ENCODE results near the gene DSCAML1.

DSCAML1 gene

GRCh38 chr11:117654281-117655255 lies 142.4 kb downstream of the DSCAML1 start:
- no peak for DNase-seq

- DNase-seq: no peak
Measured at GRCh38 chr11:117652521-117652920, 144.5 kb downstream of the DSCAML1 start.

- no peak for DNase-seq
Measured at GRCh38 chr11:117649296-117650055, 147.5 kb downstream of the DSCAML1 start.

- DNase-seq: no peak
Measured at GRCh38 chr11:117647872-117648271, 149.1 kb downstream of the DSCAML1 start.

- no peak for DNase-seq
Measured at GRCh38 chr11:117647207-117647606, 149.8 kb downstream of the DSCAML1 start.

GRCh38 chr11:117646411-117646810 lies 150.6 kb downstream of the DSCAML1 start:
- DNase-seq: no peak

GRCh38 chr11:117644403-117645155 lies 152.4 kb downstream of the DSCAML1 start:
- DNase-seq: no peak

GRCh38 chr11:117643606-117644300 lies 153.3 kb downstream of the DSCAML1 start:
- no peak for DNase-seq

GRCh38 chr11:117642835-117643234 lies 154.2 kb downstream of the DSCAML1 start:
- no peak for DNase-seq

- no peak for DNase-seq
Measured at GRCh38 chr11:117642396-117642795, 154.6 kb downstream of the DSCAML1 start.

- no peak for DNase-seq
Measured at GRCh38 chr11:117641008-117641915, 155.8 kb downstream of the DSCAML1 start.

- DNase-seq: no peak
Measured at GRCh38 chr11:117640041-117640440, 157.0 kb downstream of the DSCAML1 start.

- DNase-seq: no peak
Measured at GRCh38 chr11:117639601-117640000, 157.4 kb downstream of the DSCAML1 start.

- no peak for DNase-seq
Measured at GRCh38 chr11:117638911-117639543, 158.0 kb downstream of the DSCAML1 start.

GRCh38 chr11:117634756-117635603 lies 162.0 kb downstream of the DSCAML1 start:
- DNase-seq: no peak

GRCh38 chr11:117633976-117634755 lies 162.8 kb downstream of the DSCAML1 start:
- no peak for DNase-seq

GRCh38 chr11:117633186-117633754 lies 163.7 kb downstream of the DSCAML1 start:
- no peak for DNase-seq

GRCh38 chr11:117632306-117632705 lies 164.7 kb downstream of the DSCAML1 start:
- DNase-seq: no peak

Measured in CD4-positive, alpha-beta T cell treated with Interleukin-4 for 1 hour (primary cell).